Activated CD4-positive, alpha-beta T cell treated with anti-CD3 and anti-CD28 coated beads, Interleukin-10, Interleukin-2, amounts not matched to agents 100 ng/mL and 50 ng/mL, durations not matched to agents 16 hours and 8 hours (primary cell): ENCODE data around the gene APOBEC3G.
"Not testable (repeated sequence)": the region's sequence is repeated elsewhere in the genome, so short reads cannot be mapped to it uniquely, and the experiment has no call there.

Source experiments
- DNase-seq: peaks from one replicate; pipeline ENCODE4 v3.0.0-alpha.2; 2020

Gene APOBEC3G

DNA sequence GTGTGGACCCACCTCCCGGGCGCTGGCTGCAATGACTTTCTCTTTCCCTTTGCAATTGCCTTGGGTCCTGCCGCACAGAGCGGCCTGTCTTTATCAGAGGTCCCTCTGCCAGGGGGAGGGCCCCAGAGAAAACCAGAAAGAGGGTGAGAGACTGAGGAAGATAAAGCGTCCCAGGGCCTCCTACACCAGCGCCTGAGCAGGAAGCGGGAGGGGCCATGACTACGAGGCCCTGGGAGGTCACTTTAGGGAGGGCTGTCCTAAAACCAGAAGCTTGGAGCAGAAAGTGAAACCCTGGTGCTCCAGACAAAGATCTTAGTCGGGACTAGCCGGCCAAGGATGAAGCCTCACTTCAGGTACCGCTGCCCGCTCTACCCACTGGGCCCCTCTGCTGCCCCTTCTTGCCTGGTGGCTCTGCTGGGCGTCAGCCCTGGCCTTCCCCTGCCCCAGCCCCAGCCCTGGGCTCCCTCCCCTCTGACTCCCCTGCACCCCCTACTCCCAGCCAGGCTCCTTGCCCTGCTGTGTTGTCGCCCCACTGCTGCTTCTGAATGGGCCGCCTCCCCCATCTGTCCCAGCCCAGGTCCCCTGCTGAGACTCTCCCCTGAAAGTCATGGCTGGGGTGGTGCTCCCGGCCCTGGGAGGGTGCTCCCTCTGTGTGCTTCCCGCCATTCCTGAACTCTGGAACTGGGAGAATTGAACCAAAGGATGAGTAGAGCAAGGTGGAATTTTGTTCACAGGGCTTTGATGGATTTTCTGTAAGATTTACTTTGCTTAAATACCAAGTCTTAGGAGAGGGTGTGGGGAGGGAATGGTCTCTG is at the start of gene APOBEC3G:
TSS of gene APOBEC3G (plus strand) at position 250 of the 815 bp plus-strand sequence. CDS start at position 337, 87 bp downstream.
- peak; percentile 73 for DNase-seq

DNA sequence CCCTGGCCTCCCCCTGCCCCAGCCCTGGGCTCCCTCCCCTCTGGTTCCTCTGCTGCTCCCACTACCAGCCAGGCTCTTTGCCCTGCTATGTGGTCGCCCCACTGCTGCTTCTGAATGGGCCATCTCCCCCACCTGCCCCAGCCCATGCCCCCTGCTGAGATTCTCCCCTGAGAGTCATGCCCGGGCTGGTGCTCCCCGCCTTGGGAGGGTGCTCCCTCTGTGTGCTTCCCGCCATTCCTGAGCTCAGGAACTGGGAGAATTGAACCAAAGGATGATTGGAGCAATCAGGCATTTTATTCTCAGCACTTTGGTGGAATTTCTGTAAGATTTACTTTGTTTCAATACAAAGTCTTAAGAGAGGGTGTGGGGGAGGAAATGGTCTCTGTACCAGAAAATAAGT is 49.4 kb upstream of the APOBEC3G start:
- DNase-seq: no peak

DNA sequence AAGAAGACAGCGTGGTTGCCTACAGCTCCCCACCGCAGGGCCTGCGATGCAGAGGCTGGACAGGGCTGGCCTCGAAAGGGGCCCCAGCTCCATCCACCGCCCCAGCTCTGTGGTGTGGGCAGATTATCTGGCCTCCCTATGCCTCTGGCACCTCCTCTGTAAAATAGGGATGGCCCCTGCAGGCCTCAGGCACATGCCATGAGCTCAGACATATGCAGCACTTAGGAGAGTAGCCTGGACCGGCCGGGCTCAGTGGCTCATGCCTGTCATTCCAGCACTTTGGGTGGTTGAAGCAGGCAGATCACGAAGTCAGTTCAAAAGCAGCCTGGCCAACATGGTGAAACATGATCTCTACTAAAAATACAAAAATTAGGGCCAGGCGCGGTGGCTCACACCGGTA is 48.8 kb upstream of the APOBEC3G start:
- DNase-seq: no peak

DNA sequence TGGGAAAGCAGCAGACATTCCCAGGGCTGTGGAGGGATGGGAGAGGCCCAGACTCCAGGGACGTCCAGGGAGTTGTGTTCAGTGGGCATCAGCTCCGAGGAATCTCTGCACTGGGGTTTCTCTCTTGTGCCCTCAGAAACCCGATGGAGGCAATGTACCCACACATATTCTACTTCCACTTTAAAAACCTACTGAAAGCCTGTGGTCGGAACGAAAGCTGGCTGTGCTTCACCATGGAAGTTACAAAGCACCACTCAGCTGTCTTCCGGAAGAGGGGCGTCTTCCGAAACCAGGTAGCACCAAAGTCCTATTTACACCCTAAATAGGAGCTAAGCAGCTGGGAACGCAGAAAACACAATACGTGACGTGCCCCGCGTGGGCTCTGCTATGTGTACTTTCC is 47.8 kb upstream of the APOBEC3G start:
- no peak for DNase-seq

DNA sequence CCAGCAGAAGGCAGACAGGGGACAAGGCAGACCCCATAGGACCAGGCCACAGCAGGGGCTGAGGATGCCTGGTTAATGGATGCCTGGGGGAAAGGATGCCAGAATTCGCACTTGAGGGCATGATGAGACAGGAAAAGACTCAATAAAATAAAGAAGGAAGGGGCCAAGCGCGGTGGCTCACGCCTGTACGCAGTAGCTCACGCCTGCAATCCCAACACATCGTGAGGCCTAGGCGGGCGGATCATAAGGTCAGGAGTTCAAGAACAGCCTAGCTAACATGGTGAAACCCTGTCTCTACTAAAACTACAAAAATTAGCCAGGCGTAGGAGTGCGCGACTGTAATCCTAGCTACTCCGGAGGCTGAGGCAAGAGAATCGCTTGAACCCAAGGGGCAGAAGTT is 46.4 kb upstream of the APOBEC3G start:
- no peak for DNase-seq

DNA sequence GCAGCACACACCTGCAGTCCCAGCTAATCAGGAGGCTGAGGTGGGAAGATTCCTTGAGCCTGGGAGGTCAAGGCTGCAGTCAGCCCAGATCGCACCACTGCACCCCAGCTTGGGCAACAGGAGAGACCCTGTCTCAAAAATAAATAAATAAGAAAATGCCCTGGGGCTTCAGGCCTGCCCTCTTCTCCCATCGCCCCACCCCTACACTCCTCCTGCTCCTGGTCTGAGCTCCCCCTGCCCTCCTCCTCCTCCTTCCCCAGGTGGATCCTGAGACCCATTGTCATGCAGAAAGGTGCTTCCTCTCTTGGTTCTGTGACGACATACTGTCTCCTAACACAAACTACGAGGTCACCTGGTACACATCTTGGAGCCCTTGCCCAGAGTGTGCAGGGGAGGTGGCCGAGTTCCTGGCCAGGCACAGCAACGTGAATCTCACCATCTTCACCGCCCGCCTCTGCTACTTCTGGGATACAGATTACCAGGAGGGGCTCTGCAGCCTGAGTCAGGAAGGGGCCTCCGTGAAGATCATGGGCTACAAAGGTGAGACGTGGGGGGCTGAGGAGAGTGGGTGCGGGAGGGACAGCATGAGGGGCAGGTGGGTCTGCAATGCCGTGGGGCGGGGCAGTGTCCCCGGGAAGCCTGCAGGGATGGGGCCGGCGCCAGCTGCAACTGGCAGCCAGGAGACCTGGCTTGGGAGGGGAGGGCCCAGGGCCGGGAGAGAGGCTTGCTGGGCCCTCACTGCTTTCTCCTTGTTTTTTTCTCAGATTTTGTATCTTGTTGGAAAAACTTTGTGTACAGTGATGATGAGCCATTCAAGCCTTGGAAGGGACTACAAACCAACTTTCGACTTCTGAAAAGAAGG is 45.4 kb upstream of the APOBEC3G start:
- not testable (repeated sequence) for DNase-seq

DNA sequence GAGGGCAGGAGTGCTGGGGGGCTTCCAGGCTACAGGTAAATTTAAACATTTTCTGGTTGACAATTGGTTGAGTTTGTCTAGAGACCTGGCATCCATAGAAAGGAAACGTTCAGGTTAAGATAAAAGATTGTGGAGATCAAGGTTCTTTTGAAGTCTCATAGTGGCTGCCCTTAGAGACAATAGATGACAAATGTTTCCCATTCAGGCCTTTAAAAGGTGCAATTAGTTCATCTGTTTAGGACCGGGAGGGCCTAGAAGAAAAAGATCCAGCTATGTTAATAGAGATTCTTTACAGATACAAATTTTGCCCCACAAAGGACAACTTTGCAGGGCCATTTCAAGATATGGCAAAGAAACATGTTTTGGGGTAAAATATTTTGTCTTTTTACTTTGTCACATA is 40.0 kb upstream of the APOBEC3G start:
- not testable (repeated sequence) for DNase-seq

DNA sequence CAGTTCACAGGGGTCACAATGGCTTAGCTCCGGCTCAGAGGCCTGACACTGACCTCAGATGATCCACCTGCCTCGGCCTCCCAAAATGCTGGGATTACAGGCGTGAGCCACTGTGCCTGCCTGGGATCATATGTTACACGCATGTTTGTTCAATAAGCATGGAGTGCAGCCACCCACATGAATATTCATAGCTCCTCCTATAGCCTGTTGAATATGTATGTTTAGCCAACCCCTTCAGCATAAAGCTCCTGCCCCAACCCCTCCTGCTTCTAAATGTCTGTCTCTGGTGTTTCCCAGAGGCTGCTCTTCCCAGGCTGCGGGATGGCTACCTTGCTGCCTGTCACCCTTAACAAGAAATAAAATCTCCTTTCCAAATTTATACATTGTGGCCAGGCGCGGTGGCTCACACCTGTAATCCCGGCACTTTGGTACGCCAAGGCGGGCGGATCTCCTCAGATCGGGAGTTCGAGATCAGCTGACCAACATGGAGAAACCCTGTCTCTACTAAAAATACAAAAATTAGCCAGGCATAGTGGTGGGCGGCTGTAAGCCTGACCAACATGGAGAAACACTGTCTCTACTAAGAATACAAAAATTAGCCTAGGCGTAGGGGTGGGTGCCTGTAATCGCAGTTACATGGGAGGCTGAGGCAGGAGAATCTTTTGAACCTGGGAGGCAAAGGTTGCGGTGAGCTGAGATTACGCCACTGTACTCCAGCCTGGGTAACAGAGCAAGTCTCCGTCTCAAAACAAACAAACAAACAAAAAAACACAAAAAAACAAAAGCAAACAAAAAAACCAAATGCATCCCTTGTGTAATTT is 37.6 kb upstream of the APOBEC3G start:
- no peak for DNase-seq

DNA sequence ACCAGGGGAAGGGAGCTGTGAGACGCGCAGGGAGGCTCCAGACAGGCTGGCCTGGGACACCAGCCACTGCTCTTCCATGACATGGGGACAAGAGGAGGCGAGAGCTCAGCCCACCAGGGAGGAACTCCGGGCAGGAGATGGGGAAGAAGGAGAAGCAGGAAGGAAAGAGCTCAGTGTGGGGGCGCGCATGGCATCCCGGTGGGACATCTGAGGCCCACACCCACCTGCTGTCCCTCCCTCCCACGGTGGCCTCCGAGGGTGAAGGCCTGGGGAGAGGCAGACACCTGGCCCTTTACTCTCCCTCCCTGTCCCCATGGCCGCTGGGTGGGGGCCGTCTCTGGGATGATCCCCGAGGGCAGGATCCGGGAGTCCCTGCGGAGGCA is 36.9 kb upstream of the APOBEC3G start:
- DNase-seq: not testable (repeated sequence)

DNA sequence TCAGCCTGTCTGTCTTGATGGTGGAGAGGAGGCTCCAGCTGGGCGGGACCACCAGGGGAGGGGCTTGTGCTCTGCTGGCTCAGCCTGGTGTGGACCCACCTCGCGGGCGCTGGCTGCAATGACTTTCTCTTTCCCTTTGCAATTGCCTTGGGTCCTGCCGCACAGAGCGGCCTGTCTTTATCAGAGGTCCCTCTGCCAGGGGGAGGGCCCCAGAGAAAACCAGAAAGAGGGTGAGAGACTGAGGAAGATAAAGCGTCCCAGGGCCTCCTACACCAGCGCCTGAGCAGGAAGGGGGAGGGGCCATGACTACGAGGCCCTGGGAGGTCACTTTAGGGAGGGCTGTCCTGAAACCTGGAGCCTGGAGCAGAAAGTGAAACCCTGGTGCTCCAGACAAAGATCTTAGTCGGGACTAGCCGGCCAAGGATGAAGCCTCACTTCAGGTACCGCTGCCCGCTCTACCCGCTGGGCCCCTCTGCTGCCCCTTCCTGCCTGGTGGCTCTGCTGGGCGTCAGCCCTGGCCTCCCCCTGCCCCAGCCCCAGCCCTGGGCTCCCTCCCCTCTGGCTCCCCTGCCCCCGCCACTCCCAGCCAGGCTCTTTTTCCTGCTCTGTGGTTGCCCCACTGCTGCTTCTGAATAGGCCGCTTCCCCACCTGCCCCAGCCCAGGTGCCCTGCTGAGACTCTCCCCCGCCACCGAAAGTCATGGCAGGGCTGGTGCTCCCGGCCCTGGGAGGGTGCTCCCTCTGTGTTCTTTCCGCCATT is 36.4 kb upstream of the APOBEC3G start, which contains the start of gene APOBEC3F:
TSS of gene APOBEC3F (plus strand) at position 327 of the 759 bp plus-strand sequence. CDS start at position 424, 97 bp downstream.
- DNase-seq: peak; percentile 74

DNA sequence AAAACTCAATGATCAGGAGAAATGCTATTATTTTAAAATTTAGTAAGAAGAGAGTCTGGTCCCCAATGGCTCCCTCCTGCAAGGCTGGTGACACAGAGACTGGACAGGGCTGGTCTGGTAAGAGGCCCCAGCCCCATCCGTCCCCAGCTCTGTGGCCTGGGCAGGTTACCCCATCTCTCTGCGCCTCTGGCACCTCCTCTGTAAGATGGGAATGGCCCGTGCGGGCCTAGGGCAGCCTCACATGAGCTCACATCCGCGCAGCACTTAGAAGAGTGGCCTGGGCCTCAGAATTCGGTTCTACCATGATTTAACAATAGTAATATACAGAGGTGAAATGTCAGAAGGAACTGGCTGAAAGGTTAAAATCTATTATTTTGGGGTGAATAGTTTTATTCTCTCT is 35.2 kb upstream of the APOBEC3G start:
- no peak for DNase-seq

DNA sequence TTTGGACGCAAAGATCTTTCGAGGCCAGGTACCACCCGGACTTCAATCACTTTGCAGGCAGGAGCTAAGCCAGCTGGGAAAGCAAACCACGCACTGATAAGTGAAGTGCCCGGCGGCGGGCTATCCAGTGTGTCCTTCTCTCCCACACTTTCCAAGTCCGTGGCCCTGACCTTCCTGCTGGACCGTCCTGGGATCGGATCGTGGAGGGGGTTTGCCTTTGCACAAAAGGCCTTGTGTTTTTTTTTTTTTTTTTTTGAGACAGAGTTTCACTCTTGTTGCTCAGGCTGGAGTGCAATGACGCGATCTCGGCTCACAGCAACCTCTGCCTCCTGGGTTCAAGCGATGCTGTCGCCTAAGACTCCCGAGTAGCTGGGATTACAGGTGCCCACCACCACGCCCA is 34.0 kb upstream of the APOBEC3G start:
- DNase-seq: not testable (repeated sequence)

DNA sequence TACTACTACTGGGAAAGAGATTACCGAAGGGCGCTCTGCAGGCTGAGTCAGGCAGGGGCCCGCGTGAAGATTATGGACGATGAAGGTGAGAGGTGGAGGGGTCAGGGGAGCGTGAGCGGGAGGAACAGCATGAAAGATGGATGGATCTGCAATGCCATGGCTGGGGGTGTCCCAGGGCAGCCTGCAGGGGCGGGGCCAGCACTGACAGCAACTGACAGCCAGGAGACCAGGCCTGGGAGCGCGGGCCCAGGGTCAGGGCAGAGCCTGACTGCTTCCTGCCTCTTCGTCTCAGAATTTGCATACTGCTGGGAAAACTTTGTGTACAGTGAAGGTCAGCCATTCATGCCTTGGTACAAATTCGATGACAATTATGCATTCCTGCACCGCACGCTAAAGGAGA is 31.9 kb upstream of the APOBEC3G start:
- DNase-seq: not testable (repeated sequence)

DNA sequence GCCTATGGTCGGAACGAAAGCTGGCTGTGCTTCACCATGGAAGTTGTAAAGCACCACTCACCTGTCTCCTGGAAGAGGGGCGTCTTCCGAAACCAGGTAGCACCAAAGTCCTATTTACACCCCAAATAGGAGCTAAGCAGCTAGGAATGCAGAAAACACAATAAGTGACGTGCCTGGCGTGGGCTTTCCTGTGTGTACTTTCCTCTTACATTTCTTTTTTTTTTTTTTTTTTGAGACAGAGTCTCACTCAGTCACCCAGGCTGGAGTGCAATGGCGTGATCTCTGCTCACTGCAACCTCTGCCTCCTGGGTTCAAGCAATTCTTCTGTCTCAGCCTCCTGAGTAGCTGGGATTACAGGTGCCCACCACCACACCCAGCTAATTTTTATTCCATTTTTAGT is 27.6 kb upstream of the APOBEC3G start:
- not testable (repeated sequence) for DNase-seq

DNA sequence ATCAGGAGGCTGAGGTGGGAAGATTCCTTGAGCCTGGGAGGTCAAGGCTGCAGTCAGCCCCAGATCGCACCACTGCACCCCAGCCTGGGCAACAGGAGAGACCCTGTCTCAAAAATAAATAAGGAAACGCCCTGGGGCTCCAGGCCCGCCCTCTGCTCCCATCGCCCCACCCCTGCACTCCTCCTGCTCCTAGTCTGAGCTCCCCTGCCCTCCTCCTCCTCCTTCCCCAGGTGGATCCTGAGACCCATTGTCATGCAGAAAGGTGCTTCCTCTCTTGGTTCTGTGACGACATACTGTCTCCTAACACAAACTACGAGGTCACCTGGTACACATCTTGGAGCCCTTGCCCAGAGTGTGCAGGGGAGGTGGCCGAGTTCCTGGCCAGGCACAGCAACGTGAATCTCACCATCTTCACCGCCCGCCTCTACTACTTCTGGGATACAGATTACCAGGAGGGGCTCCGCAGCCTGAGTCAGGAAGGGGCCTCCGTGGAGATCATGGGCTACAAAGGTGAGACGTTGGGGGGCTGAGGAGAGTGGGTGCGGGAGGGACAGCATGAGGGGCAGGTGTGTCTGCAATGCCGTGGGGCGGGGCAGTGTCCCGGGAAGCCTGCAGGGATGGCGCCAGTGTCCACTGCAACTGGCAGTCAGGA is 25.1 kb upstream of the APOBEC3G start:
- not testable (repeated sequence) for DNase-seq

DNA sequence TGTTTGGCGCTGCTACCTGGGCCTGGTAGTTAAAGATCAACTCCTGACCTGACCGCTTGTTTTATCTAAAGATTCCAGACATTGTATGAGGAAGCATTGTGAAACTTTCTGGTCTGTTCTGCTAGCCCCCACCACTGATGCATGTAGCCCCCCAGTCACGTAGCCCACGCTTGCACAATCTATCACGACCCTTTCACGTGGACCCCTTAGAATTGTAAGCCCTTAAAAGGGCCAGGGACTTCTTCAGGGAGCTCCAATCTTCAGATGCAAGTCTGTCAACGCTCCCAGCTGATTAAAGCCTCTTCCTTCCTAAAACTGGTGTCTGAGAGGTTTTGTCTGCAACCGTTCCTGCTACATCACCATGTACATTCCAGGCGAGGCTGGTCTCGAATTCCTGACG is 21.4 kb upstream of the APOBEC3G start:
- no peak for DNase-seq

DNA sequence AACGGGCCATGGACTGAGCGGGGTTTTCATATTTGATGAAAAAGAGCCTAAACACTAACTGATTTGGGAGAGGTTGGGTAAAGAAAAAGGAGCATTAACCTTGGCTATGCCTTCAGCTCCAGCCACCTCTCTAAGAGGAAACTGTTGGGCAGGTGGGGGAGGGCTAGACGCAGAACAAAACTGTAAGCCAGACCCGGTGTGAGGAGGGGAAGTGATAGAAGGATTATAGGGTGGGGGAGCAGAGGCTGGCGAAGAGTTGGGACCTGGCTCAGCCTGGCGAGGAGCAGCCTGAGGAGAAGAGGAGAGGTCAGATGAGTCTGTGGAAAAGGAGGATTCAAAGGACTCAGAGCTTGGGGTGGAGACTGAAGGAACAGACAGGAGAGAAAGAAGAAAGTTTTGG is 15.8 kb upstream of the APOBEC3G start:
- DNase-seq: not testable (repeated sequence)

DNA sequence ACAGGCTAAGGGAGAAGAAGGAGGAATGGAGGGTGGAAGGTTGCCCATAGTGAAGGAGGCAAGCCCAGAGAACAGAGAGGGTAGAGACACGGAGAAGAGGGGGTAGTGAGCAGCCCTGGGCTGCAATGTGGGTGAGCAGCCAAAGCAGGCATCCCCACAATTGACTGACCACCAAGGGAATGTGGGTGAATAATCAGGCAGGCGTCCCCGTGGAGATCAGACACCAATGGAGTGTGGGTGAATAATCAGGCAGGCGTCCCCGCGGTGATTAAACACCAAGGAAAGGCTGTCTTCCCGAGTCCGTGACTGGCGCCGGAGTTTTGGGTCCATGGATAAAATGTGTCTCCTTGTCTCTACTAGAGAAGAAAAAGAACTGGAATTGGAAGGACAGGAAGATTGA is 15.1 kb upstream of the APOBEC3G start:
- DNase-seq: not testable (repeated sequence)

DNA sequence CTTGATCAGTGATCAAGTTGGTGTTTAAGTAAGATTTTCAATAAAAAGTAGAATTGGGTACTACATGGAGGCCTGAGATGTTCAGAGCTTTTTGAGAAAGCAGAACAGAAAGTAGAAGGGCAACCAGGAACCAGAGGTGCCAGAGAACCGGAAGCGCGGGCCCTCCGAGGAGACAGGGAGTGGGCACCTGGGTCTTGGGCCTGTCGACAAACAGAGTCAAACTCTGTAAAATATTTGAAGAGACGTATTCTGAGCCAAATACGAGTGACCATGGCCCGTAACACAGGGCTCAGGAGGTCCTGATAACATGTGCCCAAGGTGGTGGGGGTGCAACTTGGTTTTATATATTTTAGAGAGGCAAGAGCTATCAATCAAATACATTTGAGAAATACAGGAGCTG is 13.2 kb upstream of the APOBEC3G start:
- DNase-seq: not testable (repeated sequence)

DNA sequence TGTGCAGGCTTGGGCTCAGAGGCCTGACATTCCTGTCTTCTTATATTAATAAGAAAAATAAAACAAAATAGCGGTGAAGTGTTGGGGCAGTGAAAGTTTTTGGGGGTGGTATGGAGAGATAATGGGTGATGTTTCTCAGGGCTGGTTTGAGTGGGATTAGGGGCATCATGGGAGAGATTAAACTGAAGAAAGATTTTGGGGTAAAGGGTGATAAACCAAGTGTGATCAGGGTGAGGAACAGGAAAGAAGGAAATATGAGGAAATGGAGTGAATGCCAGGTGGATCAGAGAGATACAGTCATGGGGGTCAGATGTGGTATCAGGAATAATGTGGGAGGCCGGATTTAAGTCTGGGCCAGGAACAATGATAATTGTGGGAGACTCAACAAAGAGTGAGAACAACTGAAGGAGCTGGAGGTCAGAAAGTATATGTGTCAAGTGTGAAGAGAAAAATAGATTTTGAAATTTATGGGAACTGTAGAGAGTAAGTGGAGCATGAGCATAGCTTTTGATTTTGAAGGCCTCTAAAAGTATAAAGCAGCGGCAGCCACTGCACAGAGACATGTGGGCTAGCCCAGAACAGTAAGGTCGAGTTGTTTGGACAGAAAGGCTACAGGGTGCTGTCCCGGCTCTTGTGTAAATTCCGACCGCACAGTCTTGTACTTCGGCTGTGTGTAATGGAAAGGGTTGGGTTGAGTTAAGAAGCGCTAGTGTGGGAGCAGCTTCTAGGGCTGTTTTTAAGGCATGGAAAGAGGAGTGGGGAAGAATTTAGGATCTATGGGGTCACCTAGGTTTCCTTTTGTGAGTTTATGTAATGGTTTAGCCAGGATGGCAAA is 10.4 kb upstream of the APOBEC3G start:
- DNase-seq: not testable (repeated sequence)
